HG02798 (cell line): Measurements from ENCODE around the gene PCBP3.
"Not testable (repeated sequence)": the region's sequence is repeated elsewhere in the genome, so short reads cannot be mapped to it uniquely, and the experiment has no call there.

Source experiments
- ATAC-seq: cut with Tn5 transposase; IDR thresholded peaks from one replicate; pipeline ENCODE4 v1.9.1; 2021; ENCODE audit warnings: mild to moderate bottlenecking; ENCODE audit not compliant: unreplicated experiment, poor library complexity

The PCBP3 gene

GRCh38 chr21:45832741-45833235 lies 189.3 kb downstream of the PCBP3 start:
- ATAC-seq, result not testable (repeated sequence)

- ATAC-seq, result no peak
Measured at GRCh38 chr21:45833414-45833813, 189.9 kb downstream of the PCBP3 start.

GRCh38 chr21:45834026-45834715 lies 190.6 kb downstream of the PCBP3 start:
- ATAC-seq, result no peak

GRCh38 chr21:45834821-45835293 lies 191.3 kb downstream of the PCBP3 start:
- no peak for ATAC-seq

GRCh38 chr21:45835301-45836267 lies 192.1 kb downstream of the PCBP3 start:
- ATAC-seq, result no peak

- ATAC-seq, result no peak
Measured at GRCh38 chr21:45836268-45836655, 192.7 kb downstream of the PCBP3 start.

GRCh38 chr21:45836694-45837670 lies 193.5 kb downstream of the PCBP3 start:
- ATAC-seq, result no peak

- no peak for ATAC-seq
Measured at GRCh38 chr21:45837936-45838335, 194.4 kb downstream of the PCBP3 start.

GRCh38 chr21:45838634-45839033 lies 195.1 kb downstream of the PCBP3 start:
- no peak for ATAC-seq

GRCh38 chr21:45839274-45839673 lies 195.7 kb downstream of the PCBP3 start:
- ATAC-seq, result no peak

- ATAC-seq, result no peak
Measured at GRCh38 chr21:45841033-45841432, 197.5 kb downstream of the PCBP3 start.

- no peak for ATAC-seq
Measured at GRCh38 chr21:45843426-45843825, 199.9 kb downstream of the PCBP3 start.

- no peak for ATAC-seq
Measured at GRCh38 chr21:45844181-45844580, 200.7 kb downstream of the PCBP3 start.

GRCh38 chr21:45845063-45845769 lies 201.7 kb downstream of the PCBP3 start:
- no peak for ATAC-seq

- ATAC-seq, result no peak
Measured at GRCh38 chr21:45845770-45846090, 202.2 kb downstream of the PCBP3 start.

GRCh38 chr21:45846373-45847160 lies 203.0 kb downstream of the PCBP3 start:
- ATAC-seq, result no peak

- no peak for ATAC-seq
Measured at GRCh38 chr21:45847870-45848269, 204.3 kb downstream of the PCBP3 start.

GRCh38 chr21:45848331-45848730 lies 204.8 kb downstream of the PCBP3 start:
- ATAC-seq, result no peak

- ATAC-seq, result no peak
Measured at GRCh38 chr21:45848805-45849204, 205.3 kb downstream of the PCBP3 start.
